IMR-90 (cell line): Measurements from ENCODE around the gene CAB39. TPM values are rescaled to one million over a fixed set of nuclear protein-coding genes. Genes with fewer than 3 reads are reported as not detected.

ENCODE experiments used
- ATAC-seq: fragments of 200-7000 bp; cut with Tn5 transposase; 2 replicates; pipeline ENCODE4 v1.9.1; 2020; ENCODE audit warnings: low read depth, mild to moderate bottlenecking, moderate library complexity
- BruUV-seq: library from RNA; stranded (reverse); fragments of 400-500 nt; replicated peaks from 2 replicates; lab custom pipeline; 2021; lab: Mats Ljungman, UMichigan
- CTCF ChIA-PET: fragments of 300-600 bp; formaldehyde crosslinking; extraction: SDS; loops from one replicate; lab custom pipeline; 2021; ENCODE audit warnings: antibody characterized with exemption; lab: Yijun Ruan, JAX
- POLR2A ChIA-PET: fragments of 300-600 bp; sonication (Branson Sonifier 250); formaldehyde crosslinking; loops from one replicate; lab custom pipeline; 2022; ENCODE audit warnings: antibody characterized with exemption; ENCODE audit not compliant: unreplicated experiment; lab: Charles Lee
- DNase-seq: peaks from one replicate; pipeline ENCODE4 v3.0.0; 2013
- H2AFZ ChIP-seq: replicated peaks from 2 replicates; pipeline ENCODE3; 2013; ENCODE audit warnings: low read length, mild to moderate bottlenecking; ENCODE audit not compliant: poor library complexity
- H2AK5ac ChIP-seq: 2 replicates; pipeline ENCODE4 v1.6.1; 2013; ENCODE audit warnings: low read depth, low read length, inconsistent platforms
- H2AK9ac ChIP-seq: replicated peaks from 2 replicates; pipeline ENCODE3; 2013; ENCODE audit warnings: mild to moderate bottlenecking, low read depth, low read length, moderate library complexity; ENCODE audit not compliant: poor library complexity
- H2BK120ac ChIP-seq: 2 replicates; pipeline ENCODE4 v1.6.1; 2013; ENCODE audit warnings: low read depth, low read length, inconsistent platforms
- H2BK15ac ChIP-seq: 3 replicates; pipeline ENCODE4 v1.6.1; 2013; ENCODE audit warnings: low read depth, low read length, inconsistent platforms
- H2BK20ac ChIP-seq: 2 replicates; pipeline ENCODE4 v1.6.1; 2013; ENCODE audit warnings: low read depth, mild to moderate bottlenecking, inconsistent platforms, low read length, moderate library complexity
- H2BK5ac ChIP-seq: 2 replicates; pipeline ENCODE4 v1.6.1; 2013; ENCODE audit warnings: mild to moderate bottlenecking, low read depth, low read length, inconsistent platforms; ENCODE audit not compliant: poor library complexity, severe bottlenecking
- H3K14ac ChIP-seq: replicated peaks from 2 replicates; pipeline ENCODE4 v1.6.1; 2013; ENCODE audit warnings: low read depth, low read length, inconsistent platforms
- H3K18ac ChIP-seq: 2 replicates; pipeline ENCODE4 v1.6.1; 2013; ENCODE audit warnings: low read depth, low read length, control low read depth
- H3K23ac ChIP-seq: 2 replicates; pipeline ENCODE4 v1.6.1; 2013; ENCODE audit warnings: low read depth, low read length, inconsistent platforms
- H3K27ac ChIP-seq: 2 replicates; pipeline ENCODE4 v1.5.1; 2013; ENCODE audit warnings: mild to moderate bottlenecking, control low read depth, low read length; ENCODE audit not compliant: insufficient read depth
- H3K27me3 ChIP-seq: 2 replicates; pipeline ENCODE4 v1.6.1; 2013; ENCODE audit warnings: low read length; ENCODE audit not compliant: control insufficient read depth, insufficient read depth
- H3K36me3 ChIP-seq: 2 replicates; pipeline ENCODE4 v1.6.1; 2013; ENCODE audit warnings: low read length, mixed read lengths; ENCODE audit not compliant: control insufficient read depth, insufficient read depth
- H3K4ac ChIP-seq: 2 replicates; pipeline ENCODE4 v1.6.1; 2013; ENCODE audit warnings: low read depth, low read length, inconsistent platforms
- H3K4me1 ChIP-seq: 2 replicates; pipeline ENCODE4 v1.6.1; 2013; ENCODE audit warnings: low read length, mixed read lengths; ENCODE audit not compliant: control insufficient read depth, insufficient read depth
- H3K4me2 ChIP-seq: 2 replicates; pipeline ENCODE4 v1.6.1; 2013; ENCODE audit warnings: low read depth, mild to moderate bottlenecking, control low read depth, low read length, moderate library complexity
- H3K4me3 ChIP-seq: 2 replicates; pipeline ENCODE4 v1.5.1; 2013; ENCODE audit warnings: low read depth, mild to moderate bottlenecking, control low read depth, low read length, moderate library complexity; ENCODE audit not compliant: insufficient read depth
- H3K56ac ChIP-seq: 2 replicates; pipeline ENCODE4 v1.6.1; 2013; ENCODE audit warnings: low read length, inconsistent platforms; ENCODE audit not compliant: insufficient read depth; ENCODE audit errors: extremely low read depth
- H3K79me1 ChIP-seq, 2 experiments: 2 replicates each; pipeline ENCODE4 v1.6.1; 2013; ENCODE audit warnings: low read length in 2 of 2, inconsistent platforms in 1 of 2, low read depth in 1 of 2
- H3K9ac ChIP-seq: 2 replicates; pipeline ENCODE4 v1.6.1; 2013; ENCODE audit warnings: low read depth, low read length, control low read depth
- H3K9me1 ChIP-seq: 2 replicates; pipeline ENCODE4 v1.6.1; 2013; ENCODE audit warnings: low read length, inconsistent platforms; ENCODE audit not compliant: insufficient read depth
- H3K9me3 ChIP-seq: 2 replicates; pipeline ENCODE4 v1.6.1; 2013; ENCODE audit warnings: low read length; ENCODE audit not compliant: control insufficient read depth, insufficient read depth
- H4K20me1 ChIP-seq: 2 replicates; pipeline ENCODE4 v1.6.1; 2013; ENCODE audit warnings: low read length, inconsistent platforms; ENCODE audit not compliant: insufficient read depth
- H4K5ac ChIP-seq: 2 replicates; pipeline ENCODE4 v1.6.1; 2013; ENCODE audit warnings: mild to moderate bottlenecking, low read depth, low read length, control low read depth
- H4K8ac ChIP-seq, 2 experiments: 2 replicates each; pipeline ENCODE4 v1.6.1; 2013; ENCODE audit warnings: low read depth in 2 of 2, low read length in 2 of 2, control low read depth in 1 of 2, inconsistent platforms in 1 of 2
- H4K91ac ChIP-seq: 2 replicates; pipeline ENCODE4 v1.6.1; 2013; ENCODE audit warnings: low read depth, low read length, inconsistent platforms; ENCODE audit not compliant: insufficient read depth
- BHLHE40 ChIP-seq: fragments of 150-350 bp; IDR thresholded peaks from 2 replicates; pipeline ENCODE4 v1.6.1; 2016; ENCODE audit warnings: mild to moderate bottlenecking, low read depth, low read length
- ELK1 ChIP-seq: fragments of 150-350 bp; IDR thresholded peaks from 2 replicates; pipeline ENCODE4 v1.6.1; 2016; ENCODE audit warnings: low read depth, mild to moderate bottlenecking, low read length, moderate library complexity, borderline replicate concordance
- MXI1 ChIP-seq: IDR thresholded peaks from 2 replicates; pipeline ENCODE4 v1.6.1; 2012; ENCODE audit warnings: low read depth, mild to moderate bottlenecking, low read length, moderate library complexity, borderline replicate concordance
- POLR2A ChIP-seq: IDR thresholded peaks from 2 replicates; pipeline ENCODE4 v1.6.1; 2012; ENCODE audit warnings: mild to moderate bottlenecking, low read depth, low read length
- RAD21 ChIP-seq: IDR thresholded peaks from 2 replicates; pipeline ENCODE4 v1.6.1; 2012; ENCODE audit warnings: low read length, improper control_type of control experiment
- RFX5 ChIP-seq: IDR thresholded peaks from 2 replicates; pipeline ENCODE4 v1.8.0; 2012; ENCODE audit warnings: low read depth, mild to moderate bottlenecking, low read length, moderate library complexity
- WGBS, 2 experiments: methylation state at CpG; one replicate each; pipeline versions ENCODE4 v1.1.5 to v1.1.7; 2013; ENCODE audit warnings: missing lambda C conversion rate in 2 of 2; ENCODE audit not compliant: insufficient read length in 1 of 2; ENCODE audit errors: extremely low coverage in 2 of 2; 5-methylcytosine and 5-hydroxymethylcytosine counted together
- dilution Hi-C: fragments of 300-500 bp; cut with HindIII; formaldehyde crosslinking; loops from one replicate; pipeline ENCODE4 v1.14.3; 2018; ENCODE audit warnings: low sequenced_read_pairs; ENCODE audit not compliant: unreplicated experiment
- in situ Hi-C: fragments of 300-500 bp; cut with MboI; formaldehyde crosslinking; loops from 3 replicates; pipeline ENCODE4 v1.14.3; 2019; ENCODE audit warnings: low sequenced_read_pairs, inconsistent platforms, mixed read lengths
- intact Hi-C: fragments of 100-400 bp; cut with micrococcal nuclease; formaldehyde crosslinking; loops from 2 replicates; pipeline ENCODE4 v1.10.0; 2022
- polyA plus RNA-seq, 3 experiments: library from polyadenylated mRNA; depleted of rRNA; stranded (reverse); fragments of >200 nt; gene quantifications; 2 replicates each; pipeline ENCODE4 v1.2.3, GENCODE V29; 2012; ENCODE audit warnings: low replicate concordance in 1 of 3
- total RNA-seq: library from RNA; depleted of rRNA; stranded (reverse); fragments of >200 nt; gene quantifications from 2 replicates; pipeline ENCODE4 v1.2.3, GENCODE V29; 2012
- TF ChIP-seq, protein P1 (sequence below): fragments of 150-350 bp; IDR thresholded peaks from 2 replicates; pipeline ENCODE4 v1.6.1; 2017; ENCODE audit warnings: mild to moderate bottlenecking, antibody characterized with exemption, low read length, low read depth

The CAB39 gene
- total and polyA plus RNA-seq, 2 of the 4 experiments (the other 2 are of a cell fraction): 38.2 to 71.7 TPM

DNA sequence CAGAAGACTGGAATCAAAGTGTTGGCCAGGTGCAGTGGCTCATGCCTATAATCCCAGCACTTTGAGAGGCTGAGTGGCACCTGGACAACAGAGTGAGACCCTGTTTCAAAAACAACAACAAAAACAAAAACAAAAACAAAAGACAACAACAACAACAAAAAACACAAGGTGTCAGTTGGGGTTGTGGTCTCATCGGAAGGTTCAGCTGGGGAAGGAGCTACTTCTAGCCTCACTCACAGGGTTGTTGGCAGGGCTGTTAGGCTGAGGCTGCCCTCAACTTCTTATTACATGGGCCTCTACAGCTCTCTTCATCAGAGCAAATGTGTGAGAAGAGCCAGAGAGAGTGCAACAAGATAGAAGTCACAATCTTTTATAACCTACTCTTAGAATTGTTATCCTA lies 34.6 kb upstream of the CAB39 start:
- Histone ChIP-seq H3K14ac (no peak overlapping the region), H3K4me1 (peaks cover 9% of the 10 kb centered on the region), H3K23ac (no peak overlapping the region), H2AK9ac (no peak overlapping the region), H3K9ac (no peak overlapping the region), H2BK120ac (no peak overlapping the region), H3K9me3 (peaks cover 3% of the 10 kb centered on the region), H3K27me3 (no peaks in the 10 kb centered on the region; the same call in 1 of the 2 replicates), H4K8ac (no peak overlapping the region), H4K91ac (no peak overlapping the region), H2BK5ac (no peak overlapping the region), H3K56ac (no peak overlapping the region), H3K4me2 (no peak overlapping the region), H3K27ac (no peak overlapping the region), H4K5ac (no peak overlapping the region), H2BK20ac (no peak overlapping the region), H2AK5ac (no peak overlapping the region), H3K36me3 (no peaks in the 10 kb centered on the region), H3K9me1 (peaks cover 2% of the 10 kb centered on the region; the same call in 1 of the 2 replicates), H3K79me1 (no peaks in the 10 kb centered on the region), H4K20me1 (no peaks in the 10 kb centered on the region), H2BK15ac (no peak overlapping the region; the same call in 2 of the 3 replicates), H3K4me3 (no peak overlapping the region), H2AFZ (no peak overlapping the region), H3K18ac (no peak overlapping the region), H3K4ac (no peak overlapping the region)
- ATAC-seq (no peak), DNase-seq (no peak)
- BruUV-seq: no TSS peak
- in situ Hi-C loops (no loop called here), dilution Hi-C loops (no loop called here), intact Hi-C loops (no loop called here)
- no CpG with 5 or more reads among the region's 1 CpG for WGBS, 2 experiments
- no peak for TF ChIP-seq BHLHE40
- TF ChIP-seq POLR2A: no peak
- no peak for TF ChIP-seq RAD21
- no peak for TF ChIP-seq MXI1
- TF ChIP-seq, protein P1, sequence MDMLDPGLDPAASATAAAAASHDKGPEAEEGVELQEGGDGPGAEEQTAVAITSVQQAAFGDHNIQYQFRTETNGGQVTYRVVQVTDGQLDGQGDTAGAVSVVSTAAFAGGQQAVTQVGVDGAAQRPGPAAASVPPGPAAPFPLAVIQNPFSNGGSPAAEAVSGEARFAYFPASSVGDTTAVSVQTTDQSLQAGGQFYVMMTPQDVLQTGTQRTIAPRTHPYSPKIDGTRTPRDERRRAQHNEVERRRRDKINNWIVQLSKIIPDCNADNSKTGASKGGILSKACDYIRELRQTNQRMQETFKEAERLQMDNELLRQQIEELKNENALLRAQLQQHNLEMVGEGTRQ: no peak
- no peak for TF ChIP-seq ELK1
- TF ChIP-seq RFX5: no peak
- CTCF ChIA-PET: interaction anchor here (0.8 kb wide), 1 partner anchor 34 kb away, joined by 3 read pairs; the partner anchor contains the start of gene CAB39
- POLR2A ChIA-PET: no interaction called here
